CD4-positive, alpha-beta T cell treated with Interleukin-15 for 4 hours (primary cell): Measurements from ENCODE around the gene ERI3.

ENCODE experiments used
- DNase-seq: peaks from one replicate; pipeline ENCODE4 v3.0.0-alpha.2; 2020; ENCODE audit warnings: low spot score

The ERI3 gene

GRCh38 chr1:44348061-44348485, 7.0 kb downstream of the ERI3 start:
- DNase-seq, result no peak

DNA sequence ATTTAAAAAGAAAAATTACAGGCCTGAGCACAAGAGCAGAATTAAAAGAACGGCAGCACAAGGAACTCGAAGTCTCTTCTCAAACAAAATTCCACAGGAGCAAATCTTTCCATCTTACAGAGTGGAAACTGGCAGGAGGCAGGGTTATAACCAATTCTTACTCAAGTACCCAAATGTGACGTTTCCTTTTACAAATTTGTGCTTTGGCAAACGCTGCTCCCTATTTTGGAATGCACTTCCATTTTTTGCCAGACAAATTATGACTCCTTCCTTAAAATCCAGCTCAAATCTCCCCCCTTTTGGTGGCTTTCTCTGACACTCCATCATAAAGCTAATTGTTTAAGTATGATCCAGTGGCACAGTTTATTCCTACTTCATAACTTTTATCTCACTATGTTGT, 7.8 kb downstream of the ERI3 start:
- no peak for DNase-seq

- no peak for DNase-seq
Observed at GRCh38 chr1:44346878-44347277, 8.2 kb downstream of the ERI3 start.

GRCh38 chr1:44346184-44346583, 8.9 kb downstream of the ERI3 start:
- DNase-seq, result no peak

- DNase-seq, result no peak
Observed at GRCh38 chr1:44345187-44345775, 9.8 kb downstream of the ERI3 start.

DNA sequence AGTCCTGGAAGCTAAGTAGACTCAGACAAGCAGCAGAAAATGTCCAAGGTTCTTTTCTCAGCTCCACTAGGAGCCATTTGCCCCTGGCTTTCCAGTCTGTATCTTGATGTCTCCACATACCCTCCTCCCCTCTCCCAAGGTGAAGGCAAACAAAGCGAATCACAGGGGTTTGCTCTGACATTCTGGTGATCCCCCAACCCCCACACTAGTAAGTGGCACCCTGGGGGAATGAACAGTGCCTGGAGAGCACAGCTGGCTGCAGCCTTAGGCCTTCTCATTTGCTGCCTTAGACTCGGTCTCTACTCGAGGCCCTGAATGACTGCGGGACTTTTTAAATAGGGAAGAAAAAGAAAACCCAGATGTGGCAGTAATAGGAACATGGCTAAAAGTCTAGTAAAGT, 15.3 kb downstream of the ERI3 start:
- DNase-seq, result no peak

GRCh38 chr1:44338136-44338535, 16.9 kb downstream of the ERI3 start:
- no peak for DNase-seq

GRCh38 chr1:44336668-44337067, 18.4 kb downstream of the ERI3 start:
- no peak for DNase-seq

- DNase-seq, result no peak
Observed at GRCh38 chr1:44334968-44335367, 20.1 kb downstream of the ERI3 start.

GRCh38 chr1:44333376-44333775, 21.7 kb downstream of the ERI3 start:
- no peak for DNase-seq

- no peak for DNase-seq
Observed at GRCh38 chr1:44332505-44332904, 22.6 kb downstream of the ERI3 start.

DNA sequence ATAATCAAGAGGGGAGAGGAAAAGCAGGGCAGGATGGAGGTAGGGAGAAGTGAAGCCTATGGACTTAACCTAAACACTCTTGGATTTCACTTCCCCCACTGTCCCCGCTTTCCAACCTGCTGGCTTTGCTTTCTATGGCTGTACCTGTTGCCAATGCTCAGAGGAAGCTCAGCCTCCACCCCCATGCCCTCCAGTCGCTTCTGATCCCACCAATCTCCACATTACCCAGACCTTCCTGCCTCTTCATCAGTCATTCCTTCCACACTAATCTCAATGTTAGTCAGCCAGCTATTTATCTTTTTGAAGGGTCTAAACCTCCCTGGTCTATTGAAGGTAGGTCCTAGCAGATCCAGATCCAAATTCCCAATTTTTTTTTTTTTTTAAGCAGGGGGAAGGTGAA, 24.1 kb downstream of the ERI3 start:
- DNase-seq, result no peak

GRCh38 chr1:44328671-44329416, 26.2 kb downstream of the ERI3 start:
- DNase-seq, result no peak

DNA sequence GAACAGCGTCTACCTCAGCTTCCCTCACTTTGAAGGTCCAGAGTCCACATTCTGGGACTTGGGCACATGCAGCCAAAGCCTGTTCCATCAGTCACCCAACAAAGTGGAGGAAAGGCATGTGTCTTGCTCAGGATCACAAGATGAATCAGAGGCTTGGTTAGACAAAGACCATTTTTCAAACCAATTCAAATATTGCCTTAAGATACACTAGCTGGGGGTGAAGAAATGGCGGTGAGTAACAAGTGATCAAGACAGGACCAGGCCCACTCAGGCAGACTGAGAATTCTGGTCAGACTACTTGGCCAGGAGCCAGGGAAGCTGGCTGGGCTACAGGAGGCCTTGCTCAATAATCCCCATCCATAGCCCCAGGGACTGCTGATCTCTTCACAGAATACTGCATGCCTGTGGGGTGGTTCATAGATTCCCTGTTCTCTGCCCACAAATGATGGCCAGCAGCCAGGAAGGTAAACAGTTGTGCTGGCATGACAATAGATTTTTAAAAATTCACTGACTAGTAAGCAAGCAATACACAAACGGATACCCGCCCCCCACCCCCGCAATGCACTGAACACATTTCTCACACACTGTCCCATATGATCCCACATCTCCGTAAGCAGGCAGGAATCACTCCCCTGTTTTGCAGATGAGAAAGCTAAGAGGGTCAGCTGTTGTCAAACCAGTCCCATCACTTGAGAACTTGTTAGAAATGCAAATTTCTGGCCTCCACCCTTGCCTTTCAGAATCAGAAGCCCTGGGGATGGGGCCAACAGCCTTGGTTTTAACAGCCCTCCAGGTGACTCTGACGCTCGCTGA, 27.2 kb downstream of the ERI3 start:
- DNase-seq, result no peak

GRCh38 chr1:44326821-44327465, 28.1 kb downstream of the ERI3 start:
- no peak for DNase-seq

- DNase-seq, result no peak
Observed at GRCh38 chr1:44326024-44326701, 28.9 kb downstream of the ERI3 start.

DNA sequence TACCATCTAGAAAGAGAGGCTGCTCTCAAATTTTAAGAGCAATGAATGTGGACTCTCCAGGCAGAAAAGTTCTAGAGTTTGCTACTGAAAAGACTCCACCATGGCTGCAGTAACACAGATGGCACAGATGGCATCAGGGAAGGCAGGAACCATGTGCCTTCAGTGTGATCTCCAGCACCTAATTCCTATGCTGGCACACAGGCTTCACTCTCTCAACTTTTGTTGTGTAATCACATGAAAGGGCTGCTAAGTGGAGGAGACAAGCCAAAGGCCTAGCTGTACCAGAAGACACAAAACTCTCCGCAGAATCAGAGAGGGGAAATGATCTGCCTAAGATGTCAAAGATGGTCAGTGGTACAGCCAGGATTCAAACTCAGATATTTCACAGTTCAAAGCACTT, 31.1 kb downstream of the ERI3 start:
- no peak for DNase-seq

- DNase-seq, result no peak
Observed at GRCh38 chr1:44322367-44322766, 32.7 kb downstream of the ERI3 start.

DNA sequence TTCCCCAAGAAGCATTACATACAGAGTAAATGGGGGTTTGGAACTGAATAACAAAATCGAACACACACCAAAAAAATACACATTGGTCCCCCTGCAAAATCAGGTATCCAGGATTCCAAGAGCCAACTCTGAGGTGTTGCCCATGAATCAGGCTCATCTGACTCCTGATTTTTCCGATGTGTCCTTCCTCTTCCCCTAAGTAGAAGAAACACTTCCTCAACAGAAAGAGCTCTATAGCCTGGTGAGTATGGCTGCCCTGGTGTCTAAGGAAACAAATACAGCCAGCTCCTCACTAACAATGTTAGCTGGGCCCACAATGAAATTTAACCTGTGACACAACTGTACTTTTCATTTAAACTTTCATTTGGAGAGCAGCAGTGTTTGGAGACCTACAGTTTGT, 33.6 kb downstream of the ERI3 start:
- DNase-seq, result no peak

- DNase-seq, result peak; percentile 53
Observed at GRCh38 chr1:44318097-44319088, 36.7 kb downstream of the ERI3 start.
